Endodermal cell (in vitro differentiated cells): ENCODE data around the gene LIPE. TPM values are rescaled to one million over a fixed set of nuclear protein-coding genes. Genes with fewer than 3 reads are reported as not detected.

Experiments used
- DNase-seq: peaks from one replicate; pipeline ENCODE4 v3.0.0-alpha.2; 2017
- H3K27ac ChIP-seq: 2 replicates; pipeline ENCODE4 v1.5.1; 2013; ENCODE audit warnings: mild to moderate bottlenecking, low read depth, low read length, moderate library complexity
- H3K27me3 ChIP-seq: 2 replicates; pipeline ENCODE4 v1.6.1; 2013; ENCODE audit warnings: mild to moderate bottlenecking, low read length, moderate library complexity; ENCODE audit not compliant: insufficient read depth, control insufficient read depth, poor library complexity, severe bottlenecking
- H3K36me3 ChIP-seq: 2 replicates; pipeline ENCODE4 v1.7.0; 2013; ENCODE audit warnings: mild to moderate bottlenecking, low read length, moderate library complexity; ENCODE audit not compliant: control insufficient read depth, insufficient read depth
- H3K4me1 ChIP-seq: one replicate; pipeline ENCODE4 v1.7.0; 2013; ENCODE audit warnings: low read length; ENCODE audit not compliant: control insufficient read depth, insufficient read depth
- H3K4me3 ChIP-seq: 2 replicates; pipeline ENCODE4 v1.5.1; 2013; ENCODE audit warnings: mild to moderate bottlenecking, low read length, moderate library complexity
- H3K9ac ChIP-seq: 2 replicates; pipeline ENCODE4 v1.6.1; 2013; ENCODE audit warnings: mild to moderate bottlenecking, low read length, moderate library complexity; ENCODE audit not compliant: poor library complexity, severe bottlenecking; ENCODE audit errors: extremely low read depth
- H3K9me3 ChIP-seq: 2 replicates; pipeline ENCODE4 v1.6.1; 2013; ENCODE audit warnings: mild to moderate bottlenecking, low read length, moderate library complexity; ENCODE audit not compliant: control insufficient read depth
- H3K27ac Mint-ChIP-seq: 2 replicates; pipeline ENCODE4 v1.8.0; 2020; ENCODE audit warnings: mixed read lengths
- H3K27me3 Mint-ChIP-seq: 2 replicates; pipeline ENCODE4 v1.8.0; 2021; ENCODE audit warnings: mild to moderate bottlenecking, mixed read lengths; ENCODE audit not compliant: insufficient read depth
- H3K36me3 Mint-ChIP-seq: 2 replicates; pipeline ENCODE4 v1.8.0; 2020; ENCODE audit warnings: low read depth, mixed read lengths
- H3K4me1 Mint-ChIP-seq: 2 replicates; pipeline ENCODE4 v1.8.0; 2020; ENCODE audit warnings: mixed read lengths
- H3K4me3 Mint-ChIP-seq: 2 replicates; pipeline ENCODE4 v1.8.0; 2020; ENCODE audit warnings: mild to moderate bottlenecking, moderate library complexity, mixed read lengths
- H3K9me3 Mint-ChIP-seq: 2 replicates; pipeline ENCODE4 v1.8.0; 2020; ENCODE audit warnings: mild to moderate bottlenecking, mixed read lengths
- CTCF ChIP-seq: fragments of 200-600 bp; sonication (generic); conservative IDR thresholded peaks from 2 replicates; pipeline ENCODE4 v1.5.0; 2021; ENCODE audit warnings: antibody characterized with exemption, mild to moderate bottlenecking
- WGBS, 2 experiments: methylation state at CpG; one replicate each; pipeline versions ENCODE4 v1.1.5 to v1.1.7; 2013; ENCODE audit warnings: missing lambda C conversion rate in 2 of 2, mixed read lengths in 1 of 2; ENCODE audit not compliant: insufficient coverage in 1 of 2, insufficient read length in 1 of 2; 5-methylcytosine and 5-hydroxymethylcytosine counted together
- total RNA-seq, 2 donors: library from RNA; stranded (reverse); fragmentation: NEBNext Ultra II Directional in 1 of 2; extraction: Animal tissue kit (Norgen Biotek cat#: 25700) in 1 of 2; gene quantifications; 2 replicates in 1 of 2; 3 replicates in 1 of 2; pipeline ENCODE4 v1.2.1, GENCODE V29; 2021

Gene LIPE
- total RNA-seq, 2 donors from 2014 or later, result 5.9 to 8.1 TPM

GRCh38 chr19:42433503-42434260, 6.5 kb upstream of the LIPE start:
- TF ChIP-seq CTCF, result peak; percentile 93
- WGBS, 2 experiments, result 27 to 43% methylated on average over 6 to 9 of the region's 9 CpGs

GRCh38 chr19:42431486-42431885, 4.3 kb upstream of the LIPE start:
- TF ChIP-seq CTCF, result no peak
- H3K9me3 ChIP-seq, result no peaks in the 10 kb centered on the region
- H3K27me3 Mint-ChIP-seq, result peaks cover 26% of the 10 kb centered on the region

More at GRCh38 chr19:42433503-42434260, 6.5 kb upstream of the LIPE start:
- H3K4me3 Mint-ChIP-seq, result no peak overlapping the region
- no peaks in the 10 kb centered on the region for H3K36me3 Mint-ChIP-seq
- Histone ChIP-seq H3K9ac (no peak overlapping the region), H3K9me3 (no peaks in the 10 kb centered on the region), H3K4me1 (no peaks in the 10 kb centered on the region), H3K27ac (no peak overlapping the region), H3K36me3 (no peaks in the 10 kb centered on the region), H3K27me3 (no peaks in the 10 kb centered on the region), H3K4me3 (no peak overlapping the region)
- H3K27ac Mint-ChIP-seq, result peak overlapping the region; percentile 84
- DNase-seq, result peak; percentile 93
- H3K27me3 Mint-ChIP-seq, result peaks cover 10% of the 10 kb centered on the region
- H3K4me1 Mint-ChIP-seq, result peaks cover 11% of the 10 kb centered on the region
- no peaks in the 10 kb centered on the region for H3K9me3 Mint-ChIP-seq

DNA sequence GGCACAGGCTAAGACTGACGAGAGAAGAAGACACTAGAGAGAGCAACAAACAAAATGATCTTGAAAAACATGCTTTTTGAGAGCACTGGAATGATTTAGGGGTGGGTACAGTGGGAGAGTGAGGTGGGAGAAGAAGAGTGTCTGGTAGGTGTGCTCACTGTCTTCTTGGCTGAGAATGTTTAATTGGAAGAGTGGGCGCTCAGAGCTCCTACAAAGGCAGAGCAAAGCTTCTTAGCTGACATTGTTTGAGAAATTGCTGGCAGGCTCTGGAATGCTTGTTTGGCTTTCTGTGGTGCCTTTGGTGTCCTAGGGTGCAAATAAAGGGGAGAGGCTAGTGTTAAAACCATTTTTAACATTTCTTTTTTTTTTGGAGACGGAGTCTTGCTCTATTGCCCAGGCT, 1.5 kb upstream of the LIPE start:
- DNase-seq, result no peak
- Histone ChIP-seq H3K4me3 (no peak overlapping the region), H3K36me3 (no peaks in the 10 kb centered on the region), H3K27me3 (peaks cover 7% of the 10 kb centered on the region), H3K9ac (no peak overlapping the region), H3K4me1 (no peaks in the 10 kb centered on the region), H3K9me3 (no peaks in the 10 kb centered on the region), H3K27ac (no peak overlapping the region)
- H3K4me3 Mint-ChIP-seq, result no peak overlapping the region
- no peak for TF ChIP-seq CTCF
- H3K27ac Mint-ChIP-seq, result peak overlapping the region; percentile 13
- H3K27me3 Mint-ChIP-seq, result peaks cover 42% of the 10 kb centered on the region
- no peaks in the 10 kb centered on the region for H3K36me3 Mint-ChIP-seq
- peaks cover 7% of the 10 kb centered on the region for H3K9me3 Mint-ChIP-seq
- WGBS, 2 experiments, result 85 to 96% methylated on average over 2 to 3 of the region's 3 CpGs
- peaks cover 15% of the 10 kb centered on the region for H3K4me1 Mint-ChIP-seq

More at GRCh38 chr19:42431486-42431885, 4.3 kb upstream of the LIPE start:
- no peaks in the 10 kb centered on the region for H3K36me3 ChIP-seq
- no peaks in the 10 kb centered on the region for H3K4me1 ChIP-seq
- Mint-ChIP-seq H3K36me3 (no peaks in the 10 kb centered on the region), H3K9me3 (no peaks in the 10 kb centered on the region), H3K4me1 (peaks cover 15% of the 10 kb centered on the region), H3K4me3 (no peak overlapping the region), H3K27ac (no peak overlapping the region)
- DNase-seq, result no peak
- no peak overlapping the region for H3K27ac ChIP-seq
- H3K4me3 ChIP-seq, result no peak overlapping the region
- no CpG with 5 or more reads among the region's 1 CpG for WGBS, 2 experiments
- no peak overlapping the region for H3K9ac ChIP-seq
- no peaks in the 10 kb centered on the region for H3K27me3 ChIP-seq
